ENCODE data around the gene AZU1.

AZU1 gene, protein sequence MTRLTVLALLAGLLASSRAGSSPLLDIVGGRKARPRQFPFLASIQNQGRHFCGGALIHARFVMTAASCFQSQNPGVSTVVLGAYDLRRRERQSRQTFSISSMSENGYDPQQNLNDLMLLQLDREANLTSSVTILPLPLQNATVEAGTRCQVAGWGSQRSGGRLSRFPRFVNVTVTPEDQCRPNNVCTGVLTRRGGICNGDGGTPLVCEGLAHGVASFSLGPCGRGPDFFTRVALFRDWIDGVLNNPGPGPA

DNA sequence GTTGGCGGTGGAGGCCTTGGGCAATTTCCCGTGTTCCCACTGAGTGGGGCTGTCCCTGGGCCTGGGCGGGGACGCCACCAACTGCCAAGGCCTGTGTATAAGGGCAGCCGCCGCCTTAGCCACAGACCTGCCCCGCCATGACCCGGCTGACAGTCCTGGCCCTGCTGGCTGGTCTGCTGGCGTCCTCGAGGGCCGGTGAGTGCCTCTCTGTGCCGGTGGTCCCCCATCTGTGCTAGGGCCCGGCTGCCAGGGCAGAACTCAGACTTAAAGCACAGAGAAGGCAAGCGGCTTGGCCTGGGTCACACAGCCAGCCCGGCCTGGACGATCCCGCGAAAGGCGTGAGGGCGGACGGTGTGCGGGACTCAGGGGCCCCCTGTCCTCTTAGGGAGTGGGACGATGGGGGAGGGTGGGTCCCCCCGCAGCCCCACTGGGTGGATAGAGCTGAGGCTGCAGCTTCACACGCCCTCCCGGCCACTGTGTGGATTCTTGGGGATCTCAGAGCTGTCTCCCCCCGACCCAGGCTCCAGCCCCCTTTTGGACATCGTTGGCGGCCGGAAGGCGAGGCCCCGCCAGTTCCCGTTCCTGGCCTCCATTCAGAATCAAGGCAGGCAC is at the start of gene AZU1:
Gene AZU1, plus strand, starts transcription at position 128 of the 612 bp plus-strand sequence. Its CDS starts 10 bp downstream, at position 138.
- DNase-seq (ENCODE audit: low spot score): no peak

DNA sequence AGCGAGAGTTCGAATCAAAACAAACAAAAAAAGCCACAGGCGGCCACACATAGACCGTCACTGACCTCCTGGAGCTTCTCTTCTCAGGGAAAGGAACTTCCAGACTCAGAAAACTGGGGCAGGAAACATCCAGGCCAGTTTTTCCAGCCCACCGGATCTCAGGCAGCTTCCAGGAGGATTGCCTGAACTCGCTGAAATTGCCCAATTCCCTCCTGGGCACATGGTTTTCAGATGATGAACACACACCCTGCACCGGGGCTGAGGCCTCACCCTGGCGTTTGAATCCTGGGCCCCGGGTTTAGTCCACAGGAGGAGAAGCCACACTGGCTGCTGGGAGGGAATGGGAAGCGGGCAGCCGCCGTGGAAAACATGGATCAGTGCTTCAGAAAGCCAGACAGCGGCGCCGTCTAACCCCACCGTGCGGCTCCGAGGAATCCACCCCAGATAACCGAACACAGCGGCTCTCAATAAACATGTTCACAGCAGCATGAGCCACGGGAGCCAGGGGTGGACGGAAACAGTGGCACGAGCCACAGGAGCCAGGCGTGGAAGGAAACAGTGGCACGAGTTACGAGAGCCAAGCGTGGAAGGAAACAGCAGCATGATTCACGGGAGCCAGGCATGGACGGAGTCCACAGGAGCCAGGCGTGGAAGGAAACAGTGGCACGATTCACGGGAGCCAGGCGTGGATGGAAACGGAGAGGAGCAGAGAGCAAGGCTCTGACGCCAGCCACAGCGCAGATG is 48.6 kb upstream of the AZU1 start:
- DNase-seq (ENCODE audit: low spot score): no peak

GRCh38 chr19:780935-781334 is 46.7 kb upstream of the AZU1 start:
- DNase-seq (ENCODE audit: low spot score): no peak

- DNase-seq (ENCODE audit: low spot score): no peak
These were observed 45.8 kb upstream of the AZU1 start for GRCh38 chr19:781800-782184.

DNA sequence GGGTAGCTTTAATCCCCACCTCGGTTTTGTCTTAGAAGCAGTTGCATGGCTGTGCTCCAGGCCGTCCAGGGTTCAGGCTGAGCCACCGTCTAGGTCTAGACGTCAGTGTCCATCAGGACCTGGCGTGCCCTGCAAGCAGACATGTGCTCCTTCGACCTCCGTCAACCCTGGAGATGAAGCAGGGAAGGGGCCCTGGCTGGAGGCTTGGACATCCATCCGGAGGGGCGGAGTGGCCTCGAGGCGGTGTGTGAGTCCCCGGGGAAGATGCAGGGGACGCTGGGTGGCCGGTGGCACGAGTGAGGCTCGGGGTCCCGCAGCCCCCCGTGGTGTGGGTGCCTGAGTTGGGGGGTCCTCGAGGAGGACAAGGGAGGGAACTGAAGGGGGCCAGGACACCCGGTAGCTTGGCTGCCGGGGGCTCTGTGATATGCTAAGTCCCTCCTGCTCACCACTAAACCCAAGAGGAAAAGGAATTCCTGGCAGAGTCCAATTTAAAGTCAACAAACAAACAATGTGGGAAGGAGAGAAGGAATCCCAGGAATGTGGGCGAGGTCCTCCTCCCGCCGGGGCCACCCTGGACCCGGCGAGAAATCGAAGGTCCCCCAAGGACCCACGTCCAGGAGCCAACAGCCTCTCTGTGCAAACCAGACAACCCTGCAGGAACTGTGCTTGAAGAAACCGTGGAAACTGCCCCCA is 45.3 kb upstream of the AZU1 start:
- DNase-seq (ENCODE audit: low spot score): no peak

GRCh38 chr19:782878-783668 is 44.6 kb upstream of the AZU1 start:
- no peak for DNase-seq (ENCODE audit: low spot score)

- DNase-seq (ENCODE audit: low spot score): no peak
These were observed 43.1 kb upstream of the AZU1 start for GRCh38 chr19:784541-784940.

- DNase-seq (ENCODE audit: low spot score): no peak
These were observed 40.1 kb upstream of the AZU1 start for GRCh38 chr19:787536-787935.

- DNase-seq (ENCODE audit: low spot score): no peak
These were observed 39.0 kb upstream of the AZU1 start for GRCh38 chr19:788686-788982.

DNA sequence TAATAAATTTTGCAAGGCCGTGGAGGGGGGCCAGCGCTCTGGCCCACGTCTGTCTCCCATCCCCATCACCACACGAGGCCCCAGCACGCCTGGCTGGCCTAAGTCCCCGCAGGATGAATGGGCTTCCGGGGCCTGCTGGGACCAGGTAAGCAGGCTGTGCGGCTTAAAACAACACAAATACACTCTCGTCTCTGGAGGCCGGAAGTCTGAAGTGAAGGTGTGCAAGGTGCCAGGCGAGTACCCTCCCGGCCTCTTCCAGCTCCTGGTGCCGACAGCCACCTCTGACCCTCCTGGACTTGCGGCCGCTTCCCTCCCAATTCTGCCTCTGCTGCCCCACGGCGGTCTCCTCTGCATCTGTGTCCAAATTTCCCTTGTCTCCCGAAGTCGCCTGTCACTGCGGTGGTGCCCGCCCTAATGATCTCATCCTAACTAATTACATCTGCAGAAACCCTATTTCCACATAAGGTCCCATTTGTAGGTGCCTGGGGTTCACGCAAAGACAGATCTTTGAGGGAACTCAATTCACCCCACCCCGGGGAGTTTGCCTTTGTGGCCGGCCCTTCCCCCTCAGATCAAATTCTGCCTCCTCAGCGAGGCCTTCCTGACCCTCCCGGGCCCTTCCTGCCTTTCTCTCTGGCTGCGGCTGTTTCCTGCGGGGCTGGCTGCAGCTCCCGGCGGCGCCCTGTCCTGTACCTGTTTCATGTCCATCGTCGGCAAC is 38.5 kb upstream of the AZU1 start:
- no peak for DNase-seq (ENCODE audit: low spot score)

DNA sequence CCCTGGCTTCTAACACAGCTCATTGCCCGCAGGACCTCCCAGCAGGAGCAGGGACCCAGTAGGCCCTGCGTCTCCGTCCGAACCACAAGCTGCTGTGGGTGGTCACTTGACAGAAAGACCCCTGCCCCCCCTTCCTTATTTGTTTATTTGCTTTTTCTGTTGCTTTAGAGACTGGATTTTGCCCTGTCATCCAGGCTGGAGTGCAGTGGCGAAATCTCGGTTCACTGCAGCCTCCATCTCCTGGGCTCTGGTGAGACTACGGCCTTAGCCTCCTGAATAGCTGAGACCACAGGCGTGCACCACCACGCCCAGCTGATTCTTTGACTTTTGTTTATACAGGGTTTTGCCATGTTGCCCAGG is 38.0 kb upstream of the AZU1 start:
- DNase-seq (ENCODE audit: low spot score): no peak

DNA sequence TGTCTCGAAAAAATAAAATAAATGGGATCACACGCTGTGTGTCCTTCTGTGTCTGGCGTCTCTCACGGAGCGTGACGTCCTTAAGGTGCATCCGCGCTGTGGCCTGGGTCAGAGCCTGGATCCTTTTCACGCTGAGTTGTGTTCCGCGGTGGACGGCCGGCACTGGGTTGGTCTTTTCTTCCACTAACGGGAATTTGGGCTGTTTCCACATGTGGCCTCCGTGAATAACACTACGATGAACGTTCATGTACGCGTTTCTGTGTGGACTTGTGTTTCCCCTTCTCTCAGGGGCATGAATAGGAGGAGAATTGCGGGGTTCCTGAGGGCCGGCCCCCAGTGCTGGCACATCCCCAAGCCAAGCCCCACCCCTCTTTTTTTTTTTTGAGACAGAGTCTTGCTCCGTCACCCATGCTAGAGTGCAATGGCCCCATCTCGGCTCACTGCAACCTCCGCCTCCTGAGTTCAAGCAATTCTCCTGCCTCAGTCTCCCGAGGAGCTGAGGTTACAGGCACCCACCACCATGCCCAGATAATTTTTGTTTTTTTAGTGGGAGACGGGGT is 36.5 kb upstream of the AZU1 start:
- DNase-seq (ENCODE audit: low spot score): no peak

GRCh38 chr19:791567-792305 is 35.9 kb upstream of the AZU1 start:
- no peak for DNase-seq (ENCODE audit: low spot score)

- no peak for DNase-seq (ENCODE audit: low spot score)
These were observed 35.2 kb upstream of the AZU1 start for GRCh38 chr19:792306-792885.

DNA sequence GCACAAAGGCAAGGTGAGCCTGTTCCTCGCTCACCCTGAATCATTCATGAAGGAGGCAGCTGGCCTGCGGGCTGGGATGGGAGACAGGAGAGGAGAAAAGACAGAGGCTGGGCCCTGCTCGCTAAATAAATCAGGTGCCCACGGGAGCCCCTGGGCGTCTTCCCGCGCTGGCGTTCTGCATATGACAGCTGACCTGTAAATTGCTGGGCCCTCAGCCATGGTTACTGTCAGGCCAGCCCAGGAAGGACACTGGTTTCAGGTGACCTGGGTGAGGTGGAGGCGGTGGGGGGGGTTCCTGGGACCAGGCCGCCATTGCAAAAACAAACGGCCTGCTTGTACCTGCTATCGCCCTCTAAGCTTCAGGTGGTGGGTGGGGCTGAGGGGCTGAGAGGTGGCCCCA is 33.8 kb upstream of the AZU1 start:
- no peak for DNase-seq (ENCODE audit: low spot score)

DNA sequence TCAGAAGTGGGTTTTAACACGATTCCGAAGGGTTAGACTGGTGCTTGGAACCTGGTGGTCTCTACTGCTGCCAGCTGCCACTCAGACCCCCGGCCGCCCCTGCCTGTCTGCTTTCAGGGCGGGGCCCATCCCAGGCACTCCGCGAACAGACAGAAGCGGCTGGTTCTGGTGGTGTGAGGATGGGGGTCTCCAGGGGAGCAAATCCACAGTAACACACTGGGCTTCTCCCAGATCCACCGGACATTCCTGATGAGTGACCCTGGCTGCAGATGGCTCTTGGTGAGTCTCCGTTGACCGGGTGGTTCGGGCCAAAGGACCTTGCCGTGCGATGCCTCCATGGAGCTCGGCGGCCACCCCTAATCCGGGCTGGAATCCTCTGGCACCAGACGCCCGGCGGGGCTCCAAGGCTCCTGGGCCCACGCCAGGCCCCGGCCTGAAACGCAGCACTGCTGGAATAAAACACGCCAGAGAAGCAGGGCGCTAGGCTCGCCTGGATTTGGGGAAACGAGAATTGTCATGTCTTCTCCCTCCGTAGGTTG is 32.5 kb upstream of the AZU1 start:
- DNase-seq (ENCODE audit: low spot score): no peak

DNA sequence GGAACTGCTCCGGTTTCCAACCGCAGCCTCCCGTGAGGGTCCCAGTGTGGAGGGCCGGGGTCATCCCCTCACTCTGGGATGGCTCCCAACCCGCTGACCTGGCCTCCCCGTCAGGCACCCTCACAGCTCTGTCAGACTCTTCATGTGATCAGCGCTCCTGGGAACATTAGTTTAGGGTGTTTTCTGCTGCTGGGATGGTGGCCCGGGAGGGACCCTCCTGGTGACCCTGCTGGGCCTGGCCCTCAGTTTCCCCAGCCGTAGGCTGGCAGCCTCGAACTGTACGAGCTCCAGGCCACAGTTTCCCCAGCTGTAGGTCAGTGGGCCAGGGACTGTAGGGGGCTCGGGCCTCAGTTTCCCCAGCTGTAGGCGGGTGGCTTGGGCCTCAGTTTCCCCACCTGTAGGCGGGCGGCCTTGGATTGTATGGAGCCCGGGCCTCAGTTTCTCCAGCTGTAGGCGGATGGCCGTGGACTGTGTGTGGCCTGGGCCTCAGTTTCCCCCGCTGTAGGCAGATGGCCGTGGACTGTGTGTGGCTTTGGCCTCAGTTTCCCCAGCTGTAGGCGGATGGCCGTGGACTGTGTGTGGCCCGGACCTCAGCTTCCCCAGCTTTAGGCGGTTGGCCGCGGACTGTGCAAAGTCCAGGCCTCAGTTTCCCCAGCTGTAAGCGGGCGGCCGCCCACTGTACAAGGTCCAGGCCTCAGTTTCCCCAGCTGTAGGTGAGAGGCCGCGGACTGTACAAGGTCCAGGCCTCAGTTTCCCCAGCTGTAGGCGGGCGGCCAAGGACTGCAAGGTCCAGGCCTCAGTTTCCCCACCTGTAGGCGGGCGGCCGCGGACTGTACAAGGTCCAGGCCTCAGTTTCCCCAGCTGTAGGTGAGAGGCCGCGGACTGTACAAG is 31.7 kb upstream of the AZU1 start:
- no peak for DNase-seq (ENCODE audit: low spot score)

DNA sequence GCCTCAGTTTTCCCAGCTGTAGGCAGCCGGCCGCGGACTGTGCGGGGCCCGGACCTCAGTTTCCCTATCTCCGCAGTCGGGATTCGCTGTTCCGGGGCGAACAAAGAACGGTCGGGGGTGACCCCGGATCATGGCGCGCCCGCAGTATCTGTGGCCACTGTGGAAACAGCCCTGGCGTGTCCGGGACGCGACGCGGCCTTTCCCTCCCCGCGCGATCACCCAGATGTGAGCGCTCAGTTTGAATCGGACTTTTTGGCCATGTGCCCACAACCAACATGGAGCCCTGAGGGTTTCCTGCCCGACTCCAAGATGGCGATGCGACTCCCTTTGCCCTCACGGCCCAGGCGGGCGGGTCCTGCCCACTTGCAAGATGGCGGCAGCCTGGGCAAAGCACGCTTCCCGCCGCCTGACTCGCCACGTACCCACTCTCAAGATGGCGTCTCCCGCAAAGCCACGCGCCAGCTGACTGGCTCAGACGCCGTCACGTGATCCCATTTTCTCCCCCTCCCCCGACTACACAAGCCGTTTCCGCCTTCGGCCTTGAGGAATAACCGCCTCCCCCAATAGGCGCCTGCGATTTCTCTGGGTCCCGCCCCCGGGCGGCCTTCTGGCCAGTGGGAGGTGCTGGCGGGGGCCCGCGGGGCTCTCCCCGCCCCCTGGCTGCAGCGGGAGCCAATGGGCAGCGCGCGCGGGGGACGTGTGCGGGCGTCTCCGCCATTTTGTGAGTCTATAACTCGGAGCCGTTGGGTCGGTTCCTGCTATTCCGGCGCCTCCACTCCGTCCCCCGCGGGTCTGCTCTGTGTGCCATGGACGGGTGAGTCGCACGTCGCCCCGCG is 30.7 kb upstream of the AZU1 start, which contains the start of gene PTBP1:
Gene PTBP1, plus strand, starts transcription at position 761 of the 836 bp plus-strand sequence. Its CDS starts 46 bp downstream, at position 807.
- DNase-seq (ENCODE audit: low spot score): peak; percentile 100

All from putamen (tissue), 1 donor.